Activated effector memory CD4-positive, alpha-beta T cell treated with anti-CD3 and anti-CD28 coated beads, Interleukin-2, amount 50 U/mL, for 16 hours (primary cell): ENCODE results near the gene REN.
A peak's percentile ranks its signal among the peaks of the same experiment; 100 is the strongest.

ENCODE experiments used
- DNase-seq: peaks from one replicate; pipeline ENCODE4 v3.0.0-alpha.2; 2020

Gene REN

DNA sequence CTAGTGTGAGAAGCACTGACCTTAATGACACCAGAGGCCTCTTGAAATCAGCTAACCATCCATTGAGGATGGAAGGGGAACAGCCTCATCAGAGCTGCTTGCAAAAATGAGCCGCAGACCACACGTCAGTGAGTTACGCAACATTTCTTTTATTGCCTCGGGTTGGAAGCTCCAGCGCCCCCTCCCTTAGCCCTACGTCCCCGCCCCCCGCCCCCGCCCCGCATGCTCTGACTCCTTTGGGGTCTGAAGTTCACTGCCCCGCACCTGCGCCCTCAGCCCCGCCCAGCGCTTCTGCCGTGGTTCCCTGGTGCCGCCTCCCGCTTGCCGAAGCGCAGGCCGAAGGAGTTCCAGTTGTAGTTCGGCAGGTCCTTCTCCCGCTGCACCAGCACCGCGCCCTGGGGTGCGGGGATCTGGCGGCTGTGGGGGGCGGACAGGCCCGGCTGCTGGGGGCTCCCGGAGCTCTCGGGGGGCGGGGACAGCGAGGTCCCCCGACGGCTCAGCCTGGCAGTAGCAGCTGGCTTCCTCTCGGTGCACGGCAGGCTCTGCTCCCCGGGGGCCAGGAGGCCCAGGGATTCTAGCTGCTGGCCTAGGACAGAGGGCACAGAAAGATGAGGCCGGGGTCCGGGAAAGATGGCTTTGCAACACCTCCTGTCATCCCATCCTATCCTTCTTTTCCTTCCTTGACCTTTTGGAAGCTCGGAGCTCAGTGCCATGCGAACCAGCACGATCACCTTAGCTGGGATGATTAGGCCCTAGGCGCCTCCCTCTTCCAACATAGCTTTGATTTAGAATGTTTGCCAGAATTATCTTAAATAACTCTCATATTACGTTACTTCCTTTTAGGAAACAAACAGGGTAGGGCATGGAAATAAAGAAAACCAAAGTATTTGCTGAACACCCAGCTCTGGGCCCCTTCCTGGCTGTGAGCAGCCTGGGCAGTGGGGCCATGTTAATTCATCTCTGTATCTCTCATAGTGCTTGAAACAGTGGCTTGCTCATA, 24.4 kb upstream of the REN start:
- no peak for DNase-seq

DNA sequence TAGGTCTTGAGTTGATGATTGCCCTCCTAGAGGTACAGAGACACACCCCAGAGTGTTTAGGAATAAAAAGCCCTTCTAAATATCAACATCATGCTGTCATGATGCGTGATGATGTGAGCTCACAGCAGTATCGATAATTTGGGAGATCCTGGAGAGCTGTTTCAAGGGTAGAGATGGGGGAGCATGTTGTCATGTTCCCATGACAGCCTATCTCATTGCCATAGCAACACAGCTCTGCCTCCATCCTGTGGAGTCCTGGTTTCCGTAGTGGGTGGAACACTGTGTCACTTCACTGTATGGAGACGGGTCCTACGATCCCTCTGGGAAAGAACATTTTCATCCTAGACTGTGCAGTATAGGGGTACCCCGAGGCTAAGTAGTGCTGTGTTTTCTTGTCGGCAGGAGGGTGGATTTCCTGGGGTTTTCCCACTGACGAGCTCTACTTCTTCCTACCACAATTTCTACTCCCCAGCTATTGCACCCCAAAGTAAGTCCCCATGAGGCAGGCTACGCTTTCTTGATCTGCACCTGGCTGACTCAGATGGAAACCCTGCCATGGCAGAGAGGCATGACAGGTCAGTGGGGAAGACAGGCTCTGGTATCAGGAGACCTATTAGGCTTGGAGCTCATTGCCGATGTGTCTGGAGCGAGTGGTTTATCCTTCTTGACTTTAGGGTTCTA, 23.0 kb upstream of the REN start:
- DNase-seq: no peak

DNA sequence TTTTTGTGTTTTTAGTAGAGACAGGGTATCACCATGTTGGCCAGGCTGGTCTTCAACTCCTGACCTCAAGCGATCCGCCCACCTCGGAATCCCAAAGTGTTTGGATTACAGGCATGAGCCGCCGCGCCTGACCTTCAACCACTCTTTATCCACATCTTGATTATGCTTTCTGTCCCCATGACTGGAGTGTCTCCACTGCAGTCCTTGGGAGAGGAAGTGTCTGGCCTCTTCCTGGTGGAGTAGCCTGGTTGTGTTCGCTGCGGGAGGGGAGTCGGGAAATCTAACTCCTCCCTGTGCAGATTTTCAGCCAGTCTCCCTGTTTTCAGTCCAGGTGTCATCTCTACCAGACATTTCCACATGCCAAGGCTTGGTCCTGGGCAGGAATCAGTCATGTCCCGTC, 20.5 kb upstream of the REN start:
- no peak for DNase-seq

DNA sequence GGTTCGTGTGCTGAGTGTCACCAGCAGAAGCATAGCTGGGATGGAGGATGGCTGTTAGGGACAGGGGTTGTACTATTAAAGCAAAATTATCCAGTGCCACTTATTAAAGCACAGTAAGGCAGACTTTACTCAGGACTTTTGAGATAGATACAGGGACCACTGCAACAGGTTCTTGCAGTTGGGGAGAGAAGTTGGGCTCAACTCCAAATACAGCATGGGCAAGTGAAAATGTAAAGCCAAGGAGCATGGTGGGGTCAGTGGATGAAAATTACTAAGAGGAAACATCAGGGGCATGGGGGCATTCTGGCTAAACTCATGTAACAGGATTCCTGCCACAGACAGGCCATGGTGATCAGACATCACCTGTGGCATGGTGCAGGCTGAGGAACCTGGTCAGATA, 15.0 kb upstream of the REN start:
- no peak for DNase-seq

DNA sequence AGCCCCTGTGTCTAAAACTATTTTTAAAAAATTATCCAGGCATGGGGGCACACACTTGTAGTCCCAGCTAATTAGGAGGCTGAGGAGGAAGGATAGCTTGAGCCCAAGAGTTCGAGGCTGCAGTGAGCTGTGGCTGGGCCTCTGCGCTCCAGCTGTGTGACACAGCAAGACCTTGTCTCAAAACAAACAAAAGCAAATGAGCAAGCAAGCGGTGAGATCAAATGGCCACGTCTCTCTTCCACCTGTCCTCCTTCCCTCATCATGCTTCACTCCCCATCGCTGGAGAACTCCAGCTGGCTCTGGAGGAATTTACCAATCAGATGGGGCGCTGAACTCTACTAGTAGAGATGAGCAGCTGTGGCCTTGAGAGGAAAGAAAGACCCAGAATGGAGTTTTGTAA, 14.0 kb upstream of the REN start:
- no peak for DNase-seq

DNA sequence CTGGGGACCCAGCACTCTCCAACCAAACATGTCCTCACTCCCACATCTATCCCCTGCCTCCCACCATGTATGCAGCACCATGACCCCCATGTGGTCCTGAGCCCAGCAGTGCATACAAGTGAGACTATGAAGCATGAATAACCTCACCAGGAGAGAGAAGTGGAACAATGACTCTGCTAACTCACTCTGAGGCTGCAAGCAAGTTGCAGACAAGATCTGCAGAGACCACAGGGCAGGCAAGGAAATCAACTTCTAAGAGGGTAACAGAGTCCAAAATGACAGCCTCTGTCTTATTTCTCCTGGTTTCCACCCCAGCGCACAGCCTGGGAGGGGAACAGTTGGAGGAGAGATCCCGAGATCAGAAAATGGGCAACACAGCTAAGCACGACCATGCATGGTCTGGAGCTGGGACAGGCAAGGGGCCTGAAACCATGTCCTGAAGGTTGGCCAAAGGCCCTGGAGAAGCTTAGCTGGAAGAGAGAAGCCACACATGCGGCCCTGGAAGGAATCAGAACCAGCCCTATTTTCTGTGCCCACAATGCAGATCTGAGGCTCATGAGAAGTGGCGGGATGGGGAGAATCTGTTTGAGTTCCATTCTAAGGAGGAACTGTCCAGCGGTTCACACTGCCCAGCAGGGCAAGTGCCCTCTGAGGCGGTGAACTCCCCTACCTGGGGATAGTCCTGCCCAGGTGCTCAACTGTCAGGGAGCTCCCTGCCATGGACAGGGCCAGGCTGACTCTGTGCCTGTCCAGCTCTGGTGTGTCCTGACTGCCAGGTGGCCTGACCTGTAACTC, 12.5 kb upstream of the REN start:
- no peak for DNase-seq

DNA sequence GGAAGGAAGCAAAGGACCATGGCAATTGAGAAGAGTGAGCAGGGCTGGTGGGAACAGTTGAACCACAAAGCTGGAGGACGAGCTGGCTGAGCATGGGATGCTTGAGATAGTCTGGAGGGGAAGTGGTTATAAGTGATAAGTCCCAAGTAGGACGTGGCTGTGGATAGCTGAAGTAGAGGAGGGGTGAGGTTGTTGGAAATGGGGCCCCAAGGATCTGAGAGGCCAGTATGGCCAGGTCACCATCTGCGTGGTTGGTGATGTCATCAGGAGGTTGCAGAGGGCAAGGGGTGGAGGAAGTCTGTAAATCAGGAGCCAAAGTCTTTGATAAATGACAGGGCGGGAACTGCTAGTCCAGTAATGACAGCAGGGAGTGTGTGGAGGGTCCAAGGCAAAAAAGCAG, 11.0 kb upstream of the REN start:
- DNase-seq: no peak

DNA sequence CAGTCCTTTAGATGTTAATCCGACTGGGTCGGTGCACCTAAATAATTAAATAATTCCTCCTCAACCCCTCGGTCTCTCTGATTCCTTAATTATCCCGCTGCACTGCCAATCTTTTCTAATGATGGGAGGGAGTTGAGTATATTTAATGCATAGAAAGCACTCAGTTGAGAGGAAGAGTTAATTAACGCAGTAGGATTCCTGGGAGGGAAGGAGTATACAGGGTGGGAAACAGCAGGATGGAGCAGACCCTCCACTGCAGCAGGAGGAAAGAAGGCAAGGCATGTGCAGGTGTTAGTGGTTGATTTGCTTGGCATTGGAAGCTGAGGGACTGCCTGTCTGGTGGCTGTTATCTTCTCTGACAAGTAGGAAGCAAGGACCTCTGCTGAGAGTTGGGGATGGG, 9.9 kb upstream of the REN start:
- no peak for DNase-seq

DNA sequence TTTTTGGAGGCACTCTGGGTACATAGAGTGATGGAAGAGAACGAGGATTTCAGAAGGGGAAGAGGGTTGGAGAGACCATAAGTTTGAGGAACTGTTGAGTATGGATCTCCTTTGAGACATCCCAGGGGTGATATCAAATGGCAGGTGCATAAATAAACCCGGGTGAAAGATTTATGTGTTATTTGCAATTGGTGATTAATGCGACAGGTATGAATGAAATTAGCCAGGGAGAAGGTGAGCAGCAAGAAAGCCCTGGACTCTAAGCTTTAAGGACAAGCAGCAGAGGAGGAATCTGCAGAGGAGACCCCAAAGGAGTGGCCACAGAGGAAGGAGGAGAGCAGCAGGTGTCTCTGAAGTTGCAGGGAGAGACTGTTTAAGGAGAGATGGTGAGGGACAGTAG, 8.8 kb upstream of the REN start:
- DNase-seq: no peak

DNA sequence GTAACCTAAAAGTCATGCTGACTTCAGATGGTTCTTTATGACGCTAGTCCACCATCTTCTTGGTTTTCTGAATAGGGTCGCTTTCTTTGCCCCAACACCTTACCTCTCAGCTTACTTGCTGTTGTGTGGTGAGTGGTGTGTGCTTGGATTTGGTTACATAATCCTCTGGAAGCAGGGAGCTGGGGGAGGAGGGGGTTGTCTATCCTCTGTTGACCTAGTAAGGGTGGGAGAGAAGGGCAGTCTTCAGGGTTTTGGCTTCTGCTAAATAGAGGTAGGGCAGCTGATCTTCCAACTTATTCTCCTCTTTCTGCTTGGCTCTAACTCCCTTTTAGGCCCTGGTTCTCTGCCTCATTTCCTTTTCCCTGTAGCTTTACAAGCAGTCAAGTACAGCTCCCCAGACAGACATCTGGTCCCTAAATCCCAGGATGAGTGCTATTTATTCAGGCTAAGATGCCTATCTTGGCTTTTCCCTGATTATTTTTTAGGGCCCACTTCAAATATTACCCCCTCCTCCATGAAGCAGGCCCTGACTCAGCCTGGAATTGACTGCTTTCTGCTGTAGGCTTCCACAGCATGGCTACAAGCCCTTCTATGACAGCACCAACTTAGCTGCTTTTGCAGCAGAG, 6.4 kb upstream of the REN start:
- no peak for DNase-seq

DNA sequence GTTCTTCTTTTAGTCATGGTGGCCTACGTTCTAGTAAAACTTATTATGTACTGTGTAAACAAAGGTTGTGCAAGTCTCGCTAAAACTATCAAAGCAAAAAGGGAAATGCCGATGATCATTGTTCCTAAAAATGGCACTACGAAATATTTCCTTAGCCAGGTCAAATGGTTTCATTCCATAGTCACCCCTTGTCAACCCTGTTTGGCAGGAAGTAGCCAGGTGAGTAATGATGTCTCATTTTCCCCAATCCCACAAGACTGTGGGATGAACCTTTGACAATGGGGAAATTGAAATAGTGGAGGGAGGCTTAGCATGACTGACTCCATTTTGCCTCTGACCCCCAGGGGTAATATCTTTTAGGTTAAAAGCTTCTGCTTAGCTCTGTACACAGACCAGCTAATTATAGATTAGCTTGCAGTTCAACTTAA, 5.6 kb upstream of the REN start:
- DNase-seq: no peak

DNA sequence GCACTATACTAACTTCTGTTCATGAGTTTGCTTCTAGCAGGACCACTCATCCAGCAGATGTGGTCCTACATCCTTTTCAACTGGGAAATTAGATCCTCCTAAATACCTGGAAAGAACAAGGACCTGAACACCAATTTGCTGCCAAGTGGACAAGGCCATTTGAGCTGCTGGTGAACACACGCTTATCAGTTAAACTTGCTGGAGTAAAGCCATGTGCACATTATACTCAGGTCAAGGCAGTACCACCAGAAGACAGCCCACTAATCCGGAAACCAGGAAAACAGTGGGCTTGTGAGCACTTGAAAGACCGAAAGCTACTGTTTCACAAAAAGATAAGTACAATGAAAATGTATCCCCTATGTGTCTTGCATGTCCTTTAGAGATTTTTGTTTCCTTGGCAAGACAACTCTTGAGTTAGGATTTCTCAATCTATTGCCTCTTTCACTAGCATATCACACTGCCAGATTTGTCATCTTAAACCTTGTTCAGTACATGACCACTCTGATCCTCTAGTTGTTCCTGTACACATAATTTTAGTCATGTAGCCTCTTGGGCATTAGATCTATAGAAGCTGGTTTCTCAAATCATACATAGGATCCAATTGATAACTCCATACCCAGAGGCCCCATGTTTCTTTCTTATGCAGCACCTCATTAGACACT, 4.5 kb upstream of the REN start:
- no peak for DNase-seq

DNA sequence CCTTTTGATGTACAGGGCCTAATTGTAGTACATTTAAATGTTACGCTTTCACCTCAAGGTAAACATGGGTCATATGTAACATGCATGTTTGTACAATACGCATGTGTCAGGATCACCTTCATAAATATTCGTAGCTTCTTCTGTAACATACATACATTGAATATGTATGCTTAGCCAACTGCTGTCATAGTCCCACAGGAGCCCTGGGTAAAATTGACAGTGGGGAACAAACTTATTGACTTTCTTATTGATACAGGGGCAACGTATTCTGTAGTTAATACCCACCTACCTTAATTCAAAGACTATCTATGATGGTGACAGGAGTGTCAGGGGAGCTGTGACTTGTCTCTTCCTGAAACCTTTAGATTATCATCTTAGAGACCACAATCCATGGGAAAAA, 3.7 kb upstream of the REN start:
- DNase-seq: no peak

DNA sequence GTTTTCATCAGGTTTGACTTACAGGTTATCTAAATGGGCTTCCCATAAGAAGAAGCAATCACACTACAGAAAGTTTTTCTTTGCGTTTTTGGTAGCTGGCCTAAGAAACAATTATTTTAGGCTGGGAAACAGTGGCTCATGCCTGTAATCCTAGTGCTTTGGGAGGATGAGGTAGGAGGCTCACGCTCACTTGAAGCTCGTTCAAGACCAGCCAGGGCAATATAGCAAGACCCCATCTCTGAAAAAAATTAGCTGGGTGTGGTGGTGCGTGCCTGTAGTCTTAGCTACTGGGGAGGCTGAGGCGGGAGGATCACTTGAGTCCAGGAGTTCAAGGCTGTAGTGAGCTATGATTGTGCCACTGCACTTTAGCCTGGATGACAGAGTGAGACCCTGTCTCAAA, 1.6 kb upstream of the REN start:
- no peak for DNase-seq

DNA sequence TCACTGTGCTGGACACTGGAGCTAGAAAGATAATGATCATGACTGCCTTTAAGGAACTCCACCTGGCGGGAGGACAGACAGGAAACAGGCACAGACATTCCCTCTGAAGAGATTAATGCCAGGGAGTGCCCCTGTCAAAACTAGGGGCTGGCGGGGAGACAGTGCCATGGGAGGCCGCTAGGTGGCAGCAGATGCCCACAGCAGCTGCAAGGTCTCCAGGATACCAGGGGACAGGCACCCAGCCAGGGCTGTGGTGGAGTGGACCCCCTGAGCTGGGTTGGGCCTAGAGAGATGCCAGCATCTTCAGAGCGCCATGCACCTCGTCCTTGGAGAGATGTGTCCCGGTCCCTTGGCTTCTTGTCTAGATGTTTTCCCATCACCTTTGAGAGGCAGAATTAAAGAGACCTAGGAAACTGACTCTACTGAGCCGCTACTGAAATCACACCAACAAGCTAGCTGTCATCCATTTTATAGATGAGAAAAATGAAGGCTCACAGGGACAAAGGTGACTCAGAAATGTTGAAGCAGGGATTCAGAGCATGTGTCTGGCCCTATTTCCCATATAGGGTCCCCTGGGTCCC, 3.6 kb downstream of the REN start:
- peak; percentile 93 for DNase-seq

DNA sequence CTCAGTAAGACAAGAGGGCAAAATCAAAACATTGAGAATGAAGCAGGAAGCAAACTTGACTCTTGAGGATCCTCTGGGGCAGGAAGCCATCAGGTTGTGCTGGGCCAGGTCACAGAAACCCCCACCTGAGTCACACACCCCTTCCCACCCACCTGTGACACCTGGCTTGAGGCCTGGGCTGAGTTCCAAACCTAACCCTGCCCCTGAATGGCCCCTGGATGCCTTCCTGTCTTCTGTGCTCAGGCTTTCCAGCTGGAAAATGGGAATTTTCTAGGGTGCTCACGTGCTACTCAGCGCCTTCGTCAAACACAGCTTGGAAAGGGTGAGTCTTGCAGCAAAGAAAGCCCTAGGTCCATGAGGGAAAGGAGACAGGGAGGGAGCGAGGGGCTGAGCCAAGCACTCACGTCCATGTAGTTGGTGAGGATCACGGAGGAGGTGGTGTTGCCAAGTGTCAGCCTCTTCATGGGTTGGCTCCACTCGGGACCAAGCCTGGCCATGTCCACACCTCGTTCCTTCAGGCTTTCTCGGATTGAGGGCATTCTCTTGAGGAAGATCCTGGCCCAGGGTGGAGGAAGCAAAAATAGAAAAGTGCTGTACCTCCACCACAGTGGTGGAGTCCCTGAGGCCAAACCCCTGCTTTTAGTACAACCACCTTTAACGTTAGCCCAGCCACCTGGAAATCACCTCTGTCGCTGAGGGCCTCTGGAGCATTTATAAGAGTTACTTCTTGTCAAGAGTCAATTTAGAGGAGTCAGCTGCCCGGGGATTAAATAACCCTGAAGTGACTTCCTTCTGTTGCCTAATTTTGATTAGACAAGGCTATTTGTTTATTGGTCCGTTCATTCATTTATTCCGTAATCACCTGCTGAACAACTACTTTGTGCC, 4.3 kb downstream of the REN start:
- DNase-seq: no peak

DNA sequence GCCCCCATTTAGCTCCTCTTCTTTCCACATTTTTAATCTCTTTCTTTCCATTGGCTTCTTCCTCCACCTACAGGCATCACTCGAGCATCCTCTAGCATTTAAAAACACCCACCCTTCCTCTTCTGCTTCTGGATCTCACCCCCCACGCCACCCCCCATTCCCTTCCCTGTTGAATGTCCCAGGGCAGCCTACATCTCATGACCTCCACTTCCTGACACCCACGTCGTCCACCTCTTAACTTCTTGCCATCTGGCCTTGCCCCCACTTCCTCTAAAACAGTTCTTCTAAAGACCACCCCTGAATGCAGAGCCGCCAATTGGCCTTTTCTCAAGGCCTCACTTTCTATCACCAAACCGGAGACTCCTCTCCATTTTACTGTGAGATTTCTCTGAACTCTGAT, 8.2 kb downstream of the REN start:
- no peak for DNase-seq

DNA sequence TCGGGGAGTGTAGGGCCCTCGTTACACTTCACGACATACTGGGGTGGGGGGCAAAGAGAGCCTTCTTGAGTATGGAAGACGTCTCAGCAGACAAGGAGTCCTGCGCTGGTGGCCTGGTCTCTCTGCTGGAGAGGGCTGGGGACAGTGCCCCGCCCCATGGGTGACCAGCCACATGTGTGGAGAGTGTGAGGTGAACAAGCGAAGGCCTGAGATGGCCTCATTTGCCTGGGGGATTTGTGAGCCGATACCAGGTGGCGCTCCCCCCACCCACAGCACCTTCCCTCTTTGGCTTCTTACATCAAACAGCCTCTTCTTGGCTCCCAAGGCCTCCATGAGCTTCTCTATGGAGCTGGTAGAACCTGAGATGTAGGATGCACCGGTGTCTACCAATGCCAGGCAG, 10.3 kb downstream of the REN start:
- no peak for DNase-seq

DNA sequence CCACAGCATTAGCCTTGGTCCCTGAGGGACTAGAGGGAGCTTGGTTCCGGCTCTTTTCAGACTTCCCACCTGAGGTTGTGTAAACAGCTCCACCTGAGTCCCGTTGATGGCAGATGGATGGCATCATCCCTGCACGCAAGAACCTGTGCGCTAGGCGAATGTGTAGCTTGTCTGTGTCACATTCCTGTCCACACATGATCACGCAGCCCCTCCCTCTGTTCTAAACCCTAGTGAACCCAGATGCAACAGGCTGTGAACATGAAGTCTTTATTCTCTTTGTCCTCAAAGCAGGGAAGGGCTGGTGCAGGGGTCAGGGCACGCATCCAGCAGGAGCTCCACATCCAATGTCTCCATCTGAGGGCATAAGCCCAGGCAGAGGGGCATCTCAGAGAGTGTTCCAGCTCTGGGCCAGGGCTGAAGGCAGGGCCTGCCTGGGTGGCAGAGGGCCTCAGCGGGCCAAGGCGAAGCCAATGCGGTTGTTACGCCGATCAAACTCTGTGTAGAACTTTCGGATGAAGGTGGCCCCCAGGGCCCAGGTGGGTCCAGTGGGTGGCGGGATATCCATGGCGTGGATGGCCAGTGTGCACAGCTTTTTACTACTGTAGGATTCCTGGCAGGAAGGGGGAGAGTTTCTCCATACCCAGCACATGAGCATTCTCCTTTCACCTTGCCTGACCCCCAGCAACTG, 11.4 kb downstream of the REN start:
- DNase-seq: no peak

DNA sequence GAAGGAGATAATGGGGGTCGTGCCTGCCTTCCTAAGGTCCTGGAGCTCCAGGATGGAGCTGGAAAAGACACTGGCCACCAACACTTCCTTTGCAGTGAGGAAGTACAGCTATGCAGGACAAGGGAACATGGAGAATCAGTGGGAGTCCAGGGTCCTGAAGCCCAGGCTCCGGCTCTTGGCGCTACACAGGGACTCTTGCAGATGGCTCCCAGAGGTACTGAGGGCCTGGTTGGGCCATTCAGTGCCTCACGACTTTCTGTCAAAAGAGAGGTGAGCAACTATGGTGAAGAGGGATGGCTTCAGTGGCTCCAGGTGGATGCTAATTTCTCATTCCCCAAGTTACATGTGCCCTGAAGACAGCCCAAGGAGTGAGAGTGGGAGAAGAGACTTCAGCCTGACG, 12.5 kb downstream of the REN start:
- no peak for DNase-seq
